GM18951 (cell line): ENCODE measurements around the gene C11orf86.

Experiments
- POLR2A ChIP-seq: IDR thresholded peaks from 4 replicates; pipeline ENCODE4 v1.6.1; 2011; ENCODE audit warnings: mild to moderate bottlenecking; ENCODE audit not compliant: insufficient read length, insufficient read depth; ENCODE audit errors: extremely low read depth
- in situ Hi-C: fragments of 300-500 bp; cut with MboI; formaldehyde crosslinking; loops from one replicate; pipeline ENCODE4 v1.12.0; 2022; ENCODE audit warnings: low sequenced_read_pairs, mixed read lengths, inconsistent platforms; ENCODE audit not compliant: unreplicated experiment

The C11orf86 gene

GRCh38 chr11:66974724-66975404 is at the start of gene C11orf86:
Gene C11orf86, plus strand, starts transcription at chr11:66975304. Its CDS starts 59 bp downstream, at chr11:66975363.
- in situ Hi-C loops, result no loop called here
- no peak for TF ChIP-seq POLR2A

GRCh38 chr11:66929753-66930152 is 45.4 kb upstream of the C11orf86 start:
- in situ Hi-C loops, result no loop called here
- no peak for TF ChIP-seq POLR2A

- in situ Hi-C loops, result no loop called here
- no peak for TF ChIP-seq POLR2A
These were observed 42.6 kb upstream of the C11orf86 start for GRCh38 chr11:66932543-66932942.

DNA sequence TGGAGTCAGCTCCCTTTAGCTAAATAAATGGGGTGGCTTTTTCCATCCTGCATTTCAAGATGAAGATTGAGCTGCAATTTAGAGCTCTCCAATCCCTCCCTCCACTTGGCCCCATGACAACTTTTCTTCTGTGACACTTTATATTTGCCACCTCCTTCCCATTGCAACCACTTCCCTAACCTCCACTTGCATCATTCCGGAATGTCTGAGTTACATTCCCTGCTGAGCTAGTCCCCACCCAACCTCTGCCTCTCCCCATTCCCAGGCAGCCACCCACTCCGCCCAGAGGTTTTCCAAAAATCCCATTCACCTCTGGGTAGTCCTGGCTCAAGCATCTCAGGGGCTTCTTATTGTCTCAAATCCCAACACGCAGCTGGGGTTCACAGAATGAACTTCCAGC is 41.6 kb upstream of the C11orf86 start:
- TF ChIP-seq POLR2A, result no peak
- in situ Hi-C loops, result no loop called here

DNA sequence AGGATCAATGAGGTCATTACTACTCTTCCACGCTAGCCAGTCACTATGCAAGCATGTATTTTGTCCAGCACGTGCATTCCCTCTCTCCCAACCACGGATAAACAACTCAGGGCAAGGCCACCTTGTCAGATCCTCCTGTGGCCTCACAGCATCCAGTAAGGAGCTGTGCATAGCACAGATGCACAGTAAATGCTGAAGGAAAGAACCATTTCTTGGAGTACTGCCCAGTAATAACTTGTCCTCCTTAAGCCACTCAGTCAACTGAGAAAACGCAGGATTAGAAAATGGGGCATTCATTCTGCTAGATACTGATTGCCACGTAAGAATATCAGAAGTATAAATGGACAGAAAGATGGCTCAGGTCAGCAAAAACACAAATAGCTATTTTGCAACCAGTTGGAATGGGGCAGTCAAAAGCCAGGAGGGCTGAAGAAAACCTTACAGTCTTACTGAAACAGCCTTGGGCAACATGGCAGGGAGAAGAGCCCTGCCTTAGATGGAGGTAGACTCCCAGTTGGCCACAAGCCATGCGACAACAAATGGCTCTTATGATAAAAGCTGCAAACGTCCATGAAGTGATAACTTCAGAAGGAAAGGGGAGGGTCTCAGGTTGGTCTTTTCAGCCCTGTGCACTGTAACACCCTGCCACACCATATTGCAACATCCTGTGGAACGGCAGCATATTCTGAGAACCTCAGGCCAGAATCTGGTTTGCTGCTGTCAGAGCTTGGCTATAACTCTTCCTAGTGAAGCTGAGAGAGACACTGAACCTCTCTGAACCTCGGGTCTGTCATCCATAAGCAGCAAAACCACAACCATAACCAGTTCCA is 39.9 kb upstream of the C11orf86 start:
- no peak for TF ChIP-seq POLR2A
- in situ Hi-C loops, result no loop called here

- TF ChIP-seq POLR2A, result no peak
- in situ Hi-C loops, result no loop called here
These were observed 38.8 kb upstream of the C11orf86 start for GRCh38 chr11:66936311-66936711.

DNA sequence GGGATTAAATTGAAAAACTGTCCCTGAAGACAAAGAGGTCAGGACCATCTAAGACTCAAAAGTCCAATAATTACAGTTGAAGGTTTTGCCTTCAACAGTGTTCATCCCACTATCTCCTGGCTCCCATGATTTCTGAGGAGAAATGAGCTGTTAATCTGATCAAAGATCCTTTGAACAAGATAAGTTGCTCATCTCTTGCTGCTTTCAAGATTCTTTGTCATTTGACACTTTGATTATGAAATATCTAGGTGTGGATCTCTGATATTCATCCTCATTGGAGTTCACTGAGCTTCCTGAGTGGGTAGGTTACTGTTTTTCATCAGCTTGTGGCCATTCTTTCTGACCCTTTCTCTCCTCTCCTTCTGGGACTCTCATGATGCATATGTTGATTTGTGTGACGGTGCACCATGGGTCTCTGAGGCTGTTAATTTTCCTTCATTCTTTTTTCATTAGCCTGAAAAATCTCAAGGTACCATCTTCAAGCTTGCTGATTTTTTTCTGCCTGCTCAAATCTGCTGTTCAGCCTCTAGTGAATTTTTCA is 37.8 kb upstream of the C11orf86 start:
- in situ Hi-C loops, result no loop called here
- TF ChIP-seq POLR2A, result no peak

GRCh38 chr11:66938582-66939135 is 36.4 kb upstream of the C11orf86 start:
- TF ChIP-seq POLR2A, result no peak
- in situ Hi-C loops, result no loop called here

DNA sequence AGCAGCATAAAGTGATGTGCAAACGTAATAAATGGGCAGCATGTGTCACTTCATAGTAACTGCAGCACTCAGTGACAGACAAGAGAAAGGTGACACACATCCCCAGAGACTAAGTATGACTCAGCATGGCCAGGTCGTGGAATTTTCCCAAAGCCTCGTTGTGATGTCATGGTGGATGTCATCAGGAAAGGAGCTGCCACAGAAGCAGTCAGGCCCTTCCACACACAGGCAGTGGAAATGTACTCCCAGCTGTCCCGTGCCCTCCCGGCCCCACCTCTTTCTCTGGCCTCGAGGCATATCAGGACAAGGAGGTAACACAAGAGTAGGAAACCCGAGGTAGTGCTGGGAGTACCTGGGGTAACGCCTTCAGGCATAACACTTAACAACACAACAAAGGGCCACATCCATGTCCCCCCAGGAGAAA is 25.0 kb upstream of the C11orf86 start:
- in situ Hi-C loops, result no loop called here
- TF ChIP-seq POLR2A, result no peak

GRCh38 chr11:66951135-66951534 is 24.0 kb upstream of the C11orf86 start:
- in situ Hi-C loops, result no loop called here
- TF ChIP-seq POLR2A, result no peak

- TF ChIP-seq POLR2A, result no peak
- in situ Hi-C loops, result no loop called here
These were observed 23.2 kb upstream of the C11orf86 start for GRCh38 chr11:66951927-66952337.

DNA sequence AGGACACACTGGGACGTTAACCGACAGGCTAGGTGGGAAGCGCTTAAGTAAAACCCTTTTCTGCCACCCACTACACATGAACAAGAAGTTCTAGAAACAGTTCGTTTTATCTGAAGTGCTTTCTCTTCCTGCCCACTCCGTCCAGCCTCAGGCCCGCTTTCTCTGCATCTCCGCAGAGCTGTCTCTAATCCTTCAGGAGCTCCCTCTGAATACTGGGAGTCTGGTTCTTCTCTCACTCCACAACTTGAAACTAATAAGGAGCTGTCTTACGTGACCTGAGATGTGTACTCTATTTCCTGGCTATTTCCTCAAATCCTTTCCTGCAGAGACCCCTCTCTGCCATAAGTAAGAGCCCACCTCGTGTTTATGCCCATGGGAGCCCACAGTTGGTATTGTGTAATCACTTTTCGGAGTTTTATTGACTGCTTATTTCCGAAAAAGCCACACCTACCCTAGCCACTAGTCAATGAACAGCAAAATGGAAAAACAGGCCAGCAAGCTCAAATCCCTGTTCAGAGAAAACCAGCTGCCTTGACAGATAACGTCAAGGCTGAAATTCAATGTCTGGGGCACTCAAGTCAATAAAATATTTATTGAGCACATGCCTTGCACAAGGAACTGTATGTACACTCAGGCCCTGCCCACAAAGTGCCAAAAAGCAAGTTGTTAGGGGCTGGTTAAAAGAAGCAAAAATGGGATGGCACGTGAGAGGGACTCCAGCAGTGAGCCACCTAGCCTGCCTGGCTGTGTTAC is 21.8 kb upstream of the C11orf86 start:
- in situ Hi-C loops, result no loop called here
- TF ChIP-seq POLR2A, result no peak
